ENCODE measurements around the gene PARD6B. TPM values are rescaled to one million over a fixed set of nuclear protein-coding genes. Genes with fewer than 3 reads are reported as not detected.
A peak's percentile ranks its signal among the peaks of the same experiment; 100 is the strongest.

PARD6B gene
- 1 to 10 TPM; 4.3 to 5.0 TPM for total RNA-seq

- Mint-ChIP-seq H3K27ac (peak within 1 kb of the TSS; percentile 70), H3K9me3 (no peaks in the 10 kb centered on the region), H3K27me3 (ENCODE audit: low read depth) (no peaks in the 10 kb centered on the region), H3K36me3 (ENCODE audit: insufficient read depth in 2 of 2) (peaks cover 0 to 2% of the 10 kb centered on the region in 2 donors), H3K4me3 (peak within 1 kb of the TSS; percentile 87 to 89), H3K4me1 (ENCODE audit: low read depth) (peaks cover 54% of the 10 kb centered on the region)
- ATAC-seq (replicated peaks in 1 of 2) (peak; percentile 90 to 92), DNase-seq (peak; percentile 99 to 100)
Observed at GRCh38 chr20:50731055-50731929, at the start of gene PARD6B. TSS of gene PARD6B (plus strand) at chr20:50731580. CDS start at chr20:50731787, 207 bp downstream.

DNA sequence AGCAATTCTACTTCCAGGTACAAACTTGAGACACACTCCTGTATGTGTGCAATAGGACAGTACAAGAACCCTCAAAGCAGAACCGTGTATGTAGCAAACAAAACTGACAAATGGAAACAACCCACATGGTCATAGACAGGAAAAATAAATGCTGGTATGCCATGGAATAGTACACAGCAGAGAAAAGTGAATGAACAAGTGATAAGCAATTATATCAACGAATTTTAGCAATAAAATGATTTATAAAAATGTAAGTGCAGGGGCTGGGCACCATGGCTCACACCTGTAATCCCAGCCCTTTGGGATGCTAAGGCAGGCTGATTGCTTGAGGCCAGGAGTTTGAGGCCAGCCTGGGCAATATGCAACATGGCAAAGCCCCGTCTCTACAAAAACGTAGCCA is 49.3 kb upstream of the PARD6B start:
- no peaks in the 10 kb centered on the region for H3K4me1 Mint-ChIP-seq (ENCODE audit: low read depth)
- no peaks in the 10 kb centered on the region for H3K9me3 Mint-ChIP-seq
- H3K27me3 Mint-ChIP-seq (ENCODE audit: low read depth): peaks cover 10% of the 10 kb centered on the region
- DNase-seq: no peak
- no peak overlapping the region for H3K27ac Mint-ChIP-seq
- H3K4me3 Mint-ChIP-seq: no peak overlapping the region
- ATAC-seq (replicated peaks in 1 of 2): no peak
- H3K36me3 Mint-ChIP-seq (ENCODE audit: insufficient read depth in 2 of 2): no peaks in the 10 kb centered on the region

DNA sequence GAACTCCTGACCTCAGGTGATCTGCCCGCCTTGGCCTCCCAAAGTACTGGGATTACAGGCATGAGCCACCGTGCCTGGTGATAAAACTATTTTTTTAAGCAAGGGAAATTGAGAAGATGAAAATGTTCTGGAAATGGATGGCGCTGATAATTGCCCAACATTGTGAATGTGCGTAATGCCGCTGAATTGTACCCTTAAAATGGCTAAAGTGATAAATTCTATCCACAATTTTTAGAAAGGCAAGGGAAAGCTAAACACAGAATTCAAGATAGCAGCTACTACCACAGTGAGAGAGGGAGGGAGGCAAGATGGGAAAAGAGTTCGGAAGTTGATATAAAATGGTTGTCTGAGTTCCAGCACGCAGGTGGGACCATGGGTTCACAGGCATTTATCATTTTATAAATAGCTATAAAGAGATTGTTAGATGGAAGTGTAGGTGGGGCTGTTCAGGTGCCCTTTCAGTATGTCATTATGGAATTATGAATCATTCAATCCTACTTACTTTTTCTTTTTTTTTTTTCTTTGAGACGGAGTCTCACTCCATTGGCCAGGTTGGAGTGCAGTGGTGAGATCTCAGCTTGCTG is 48.3 kb upstream of the PARD6B start:
- DNase-seq (no peak), ATAC-seq (replicated peaks in 1 of 2) (no peak)
- Mint-ChIP-seq H3K4me1 (ENCODE audit: low read depth) (no peaks in the 10 kb centered on the region), H3K9me3 (no peaks in the 10 kb centered on the region), H3K36me3 (ENCODE audit: insufficient read depth in 2 of 2) (no peaks in the 10 kb centered on the region), H3K27ac (no peak overlapping the region), H3K4me3 (no peak overlapping the region), H3K27me3 (ENCODE audit: low read depth) (peaks cover 13% of the 10 kb centered on the region)

GRCh38 chr20:50683570-50683969 is 47.8 kb upstream of the PARD6B start:
- DNase-seq: no peak
- no peak for ATAC-seq (replicated peaks in 1 of 2)
- Mint-ChIP-seq H3K27ac (no peak overlapping the region), H3K36me3 (ENCODE audit: insufficient read depth in 2 of 2) (no peaks in the 10 kb centered on the region), H3K4me1 (ENCODE audit: low read depth) (no peaks in the 10 kb centered on the region), H3K4me3 (no peak overlapping the region), H3K27me3 (ENCODE audit: low read depth) (peaks cover 13% of the 10 kb centered on the region), H3K9me3 (no peaks in the 10 kb centered on the region)

DNA sequence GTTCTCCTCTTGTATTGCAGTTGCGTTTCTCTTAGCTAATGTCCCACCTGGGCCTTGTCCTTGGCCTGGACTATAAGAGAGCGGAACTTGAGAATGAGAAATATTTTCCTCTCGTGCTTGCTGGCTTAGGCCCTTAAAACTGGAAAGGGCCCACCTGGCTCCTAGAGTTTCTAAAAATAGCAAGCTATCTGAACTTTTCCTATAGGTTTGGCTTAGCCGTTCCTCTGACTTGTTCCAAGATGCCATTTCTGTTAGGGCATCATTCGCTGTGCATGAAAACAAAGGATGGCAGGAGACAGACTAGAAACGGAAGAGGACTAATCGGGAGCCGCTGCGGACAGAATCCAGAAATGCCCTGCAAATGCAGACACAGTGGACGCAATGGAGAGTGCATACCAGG is 44.6 kb upstream of the PARD6B start:
- Mint-ChIP-seq H3K36me3 (ENCODE audit: insufficient read depth in 2 of 2) (no peaks in the 10 kb centered on the region), H3K27me3 (ENCODE audit: low read depth) (peaks cover 38% of the 10 kb centered on the region), H3K4me3 (no peak overlapping the region), H3K4me1 (ENCODE audit: low read depth) (peaks cover 15% of the 10 kb centered on the region), H3K9me3 (no peaks in the 10 kb centered on the region), H3K27ac (no peak overlapping the region)
- ATAC-seq (replicated peaks in 1 of 2) (no peak), DNase-seq (no peak)

DNA sequence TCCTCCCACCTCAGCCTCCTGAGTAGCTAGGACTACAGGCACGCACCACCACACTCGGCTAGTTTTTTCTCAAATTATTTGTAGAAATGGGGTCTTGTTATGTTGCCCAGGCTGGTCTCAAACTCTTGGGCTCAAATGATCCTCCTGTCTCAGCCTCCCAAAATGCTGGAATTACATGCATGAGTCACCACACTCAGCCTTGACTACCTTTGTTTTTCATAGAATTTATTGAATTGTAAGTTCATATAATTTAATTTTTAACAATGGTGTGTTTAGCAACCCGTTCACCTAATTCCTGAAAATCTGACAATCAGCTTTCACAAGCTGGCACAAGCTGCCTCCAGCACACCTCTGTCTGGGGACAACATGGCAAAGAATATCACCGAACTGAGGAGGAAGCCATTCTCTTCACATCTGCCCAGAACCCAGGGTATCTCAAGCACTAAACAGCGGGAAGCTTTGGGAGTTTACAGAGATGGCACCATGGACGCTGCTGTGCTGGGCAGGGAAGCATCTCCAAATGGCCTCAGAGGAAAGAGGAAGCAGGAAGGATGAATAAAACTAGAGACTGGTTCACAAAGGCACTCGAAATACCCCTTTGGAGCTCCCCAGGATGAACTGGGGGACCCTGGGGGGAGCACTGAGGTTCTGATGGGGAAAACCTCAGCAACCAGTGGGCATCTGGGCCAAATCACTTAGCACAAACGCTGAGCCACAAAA is 43.0 kb upstream of the PARD6B start:
- no peak for DNase-seq

DNA sequence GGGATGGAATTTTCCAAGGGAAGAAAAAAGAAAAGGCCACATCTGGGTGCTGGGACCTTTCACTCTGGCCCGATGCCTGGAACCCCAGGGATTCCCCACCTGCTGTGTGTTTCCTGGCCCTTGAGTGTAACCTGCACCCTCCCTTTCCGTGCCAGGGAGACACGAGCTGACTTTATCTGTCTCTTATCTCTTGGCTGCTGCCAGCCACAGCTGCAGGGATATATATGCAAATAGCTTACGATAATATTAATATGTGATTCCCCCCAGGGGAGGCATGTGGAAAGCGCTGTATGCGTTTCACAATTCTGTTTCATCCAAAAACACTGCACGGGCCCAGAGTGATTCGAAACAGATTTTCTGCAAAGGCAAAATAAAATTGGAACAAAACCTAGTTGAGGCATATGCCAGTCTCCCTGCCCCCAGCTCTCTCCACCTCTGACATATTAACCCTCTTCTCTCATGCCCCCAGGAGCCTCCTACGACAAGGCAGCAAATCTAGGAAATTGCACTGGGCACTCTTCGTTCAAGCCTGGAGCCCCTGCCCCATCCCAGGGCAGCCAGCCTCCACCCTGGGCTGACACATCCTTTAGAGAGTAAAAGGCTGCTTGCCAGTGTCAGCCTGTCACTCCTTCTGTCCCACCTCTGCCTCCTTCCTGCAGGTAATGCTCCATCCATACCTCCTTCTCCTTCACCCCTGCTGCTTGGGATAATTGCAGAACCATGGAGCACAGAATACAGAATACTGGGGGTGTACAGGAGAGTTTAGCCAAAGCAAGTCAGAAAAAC is 41.3 kb upstream of the PARD6B start:
- H3K4me3 Mint-ChIP-seq: no peak overlapping the region
- H3K9me3 Mint-ChIP-seq: no peaks in the 10 kb centered on the region
- peaks cover 44% of the 10 kb centered on the region for H3K27me3 Mint-ChIP-seq (ENCODE audit: low read depth)
- H3K36me3 Mint-ChIP-seq (ENCODE audit: insufficient read depth in 2 of 2): no peaks in the 10 kb centered on the region
- DNase-seq (no peak), ATAC-seq (replicated peaks in 1 of 2) (no peak)
- H3K27ac Mint-ChIP-seq: no peak overlapping the region
- peaks cover 19% of the 10 kb centered on the region for H3K4me1 Mint-ChIP-seq (ENCODE audit: low read depth)

More for the DNA sequence above, 43.0 kb upstream of the PARD6B start:
- Mint-ChIP-seq H3K4me3 (no peak overlapping the region), H3K27ac (no peak overlapping the region), H3K4me1 (ENCODE audit: low read depth) (peaks cover 19% of the 10 kb centered on the region), H3K36me3 (ENCODE audit: insufficient read depth in 2 of 2) (no peaks in the 10 kb centered on the region), H3K27me3 (ENCODE audit: low read depth) (peaks cover 44% of the 10 kb centered on the region), H3K9me3 (no peaks in the 10 kb centered on the region)
- ATAC-seq (replicated peaks in 1 of 2): no peak

- ATAC-seq (replicated peaks in 1 of 2) (no peak), DNase-seq (no peak)
- Mint-ChIP-seq H3K9me3 (no peaks in the 10 kb centered on the region), H3K4me3 (peak within 1 kb of the TSS; percentile 65 to 67), H3K36me3 (ENCODE audit: insufficient read depth in 2 of 2) (no peaks in the 10 kb centered on the region), H3K27ac (no peak within 1 kb of the TSS), H3K27me3 (ENCODE audit: low read depth) (peaks cover 44% of the 10 kb centered on the region), H3K4me1 (ENCODE audit: low read depth) (peaks cover 19% of the 10 kb centered on the region)
Observed at GRCh38 chr20:50690650-50691572, 40.5 kb upstream of the PARD6B start, which contains the start of gene RIPOR3. TSS of gene RIPOR3 (minus strand) at chr20:50691542. CDS start at chr20:50691128, 414 bp downstream.

- Mint-ChIP-seq H3K9me3 (no peaks in the 10 kb centered on the region), H3K4me3 (peak overlapping the region; percentile 6 to 65), H3K27ac (no peak overlapping the region), H3K27me3 (ENCODE audit: low read depth) (peaks cover 43% of the 10 kb centered on the region), H3K4me1 (ENCODE audit: low read depth) (peaks cover 19% of the 10 kb centered on the region), H3K36me3 (ENCODE audit: insufficient read depth in 2 of 2) (no peaks in the 10 kb centered on the region)
- DNase-seq (no peak), ATAC-seq (replicated peaks in 1 of 2) (no peak)
Observed at GRCh38 chr20:50691573-50692551, 39.5 kb upstream of the PARD6B start.

GRCh38 chr20:50692552-50692933 is 38.8 kb upstream of the PARD6B start:
- no peak overlapping the region for H3K27ac Mint-ChIP-seq
- no peaks in the 10 kb centered on the region for H3K9me3 Mint-ChIP-seq
- peaks cover 19% of the 10 kb centered on the region for H3K4me1 Mint-ChIP-seq (ENCODE audit: low read depth)
- no peaks in the 10 kb centered on the region for H3K36me3 Mint-ChIP-seq (ENCODE audit: insufficient read depth in 2 of 2)
- H3K27me3 Mint-ChIP-seq (ENCODE audit: low read depth): peaks cover 37% of the 10 kb centered on the region
- ATAC-seq (replicated peaks in 1 of 2): no peak
- DNase-seq: no peak
- H3K4me3 Mint-ChIP-seq: no peak overlapping the region

DNA sequence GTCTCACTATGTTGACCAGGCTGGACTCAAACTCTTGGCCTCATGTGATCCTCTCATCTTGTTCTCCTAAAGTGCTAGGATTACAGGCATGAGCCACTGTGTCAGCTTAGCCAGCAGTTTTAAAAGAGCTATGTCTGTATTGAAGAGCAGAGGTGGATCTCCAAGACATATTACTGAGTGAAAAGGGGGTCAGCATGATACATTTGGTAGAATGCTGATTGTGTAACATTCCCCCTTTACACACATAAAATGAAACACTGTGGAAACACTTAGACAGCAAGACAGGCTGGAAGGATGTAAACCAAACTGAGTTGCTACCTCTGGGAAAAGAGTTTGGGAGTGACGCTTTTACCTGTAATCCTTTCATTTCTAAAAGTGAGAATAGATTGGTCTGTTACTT is 38.4 kb upstream of the PARD6B start:
- Mint-ChIP-seq H3K9me3 (no peaks in the 10 kb centered on the region), H3K27ac (no peak overlapping the region), H3K4me3 (no peak overlapping the region), H3K27me3 (ENCODE audit: low read depth) (peaks cover 40% of the 10 kb centered on the region), H3K36me3 (ENCODE audit: insufficient read depth in 2 of 2) (no peaks in the 10 kb centered on the region), H3K4me1 (ENCODE audit: low read depth) (peaks cover 19% of the 10 kb centered on the region)
- DNase-seq: no peak
- ATAC-seq (replicated peaks in 1 of 2): no peak

All from activated T-cell treated with anti-CD3 and anti-CD28 coated beads, Interleukin-2, amount 50 U/mL, for 72 hours (primary cell).